Measurements from ENCODE around the gene URI1.

Gene URI1

GRCh38 chr19:29971002-29971401, 29.0 kb downstream of the URI1 start:
- in situ Hi-C loops (cut with MboI; ENCODE audit: low sequenced_read_pairs), result no loop called here

- in situ Hi-C loops (cut with MboI; ENCODE audit: low sequenced_read_pairs), result no loop called here
Measured at GRCh38 chr19:29971648-29972047, 29.6 kb downstream of the URI1 start.

- in situ Hi-C loops (cut with MboI; ENCODE audit: low sequenced_read_pairs), result no loop called here
Measured at GRCh38 chr19:29974701-29975100, 32.7 kb downstream of the URI1 start.

- in situ Hi-C loops (cut with MboI; ENCODE audit: low sequenced_read_pairs), result no loop called here
Measured at GRCh38 chr19:29976151-29976943, 34.3 kb downstream of the URI1 start.

GRCh38 chr19:29978080-29978479, 36.0 kb downstream of the URI1 start:
- in situ Hi-C loops (cut with MboI; ENCODE audit: low sequenced_read_pairs), result no loop called here

GRCh38 chr19:29983568-29983967, 41.5 kb downstream of the URI1 start:
- in situ Hi-C loops (cut with MboI; ENCODE audit: low sequenced_read_pairs), result no loop called here

GRCh38 chr19:29985196-29985595, 43.2 kb downstream of the URI1 start:
- in situ Hi-C loops (cut with MboI; ENCODE audit: low sequenced_read_pairs), result no loop called here

- in situ Hi-C loops (cut with MboI; ENCODE audit: low sequenced_read_pairs), result no loop called here
Measured at GRCh38 chr19:29988351-29988750, 46.3 kb downstream of the URI1 start.

GRCh38 chr19:29992233-29992867, 50.3 kb downstream of the URI1 start:
- in situ Hi-C loops (cut with MboI; ENCODE audit: low sequenced_read_pairs), result no loop called here

GRCh38 chr19:29999490-29999889, 57.5 kb downstream of the URI1 start:
- in situ Hi-C loops (cut with MboI; ENCODE audit: low sequenced_read_pairs), result no loop called here

GRCh38 chr19:30000862-30001261, 58.8 kb downstream of the URI1 start:
- in situ Hi-C loops (cut with MboI; ENCODE audit: low sequenced_read_pairs), result no loop called here

- in situ Hi-C loops (cut with MboI; ENCODE audit: low sequenced_read_pairs), result no loop called here
Measured at GRCh38 chr19:30001301-30001700, 59.3 kb downstream of the URI1 start.

GRCh38 chr19:30001791-30002190, 59.8 kb downstream of the URI1 start:
- in situ Hi-C loops (cut with MboI; ENCODE audit: low sequenced_read_pairs), result no loop called here

- in situ Hi-C loops (cut with MboI; ENCODE audit: low sequenced_read_pairs), result no loop called here
Measured at GRCh38 chr19:30003866-30004265, 61.8 kb downstream of the URI1 start.

GRCh38 chr19:30004403-30004802, 62.4 kb downstream of the URI1 start:
- in situ Hi-C loops (cut with MboI; ENCODE audit: low sequenced_read_pairs), result no loop called here

GRCh38 chr19:30006207-30006606, 64.2 kb downstream of the URI1 start:
- in situ Hi-C loops (cut with MboI; ENCODE audit: low sequenced_read_pairs), result no loop called here

- in situ Hi-C loops (cut with MboI; ENCODE audit: low sequenced_read_pairs), result no loop called here
Measured at GRCh38 chr19:30008169-30008568, 66.1 kb downstream of the URI1 start.

- in situ Hi-C loops (cut with MboI; ENCODE audit: low sequenced_read_pairs), result no loop called here
Measured at GRCh38 chr19:30009013-30009412, 67.0 kb downstream of the URI1 start.

GRCh38 chr19:30011051-30011578, 69.1 kb downstream of the URI1 start:
- in situ Hi-C loops (cut with MboI; ENCODE audit: low sequenced_read_pairs), result no loop called here

GRCh38 chr19:30014770-30015169, 72.7 kb downstream of the URI1 start:
- in situ Hi-C loops (cut with MboI; ENCODE audit: low sequenced_read_pairs), result no loop called here

- in situ Hi-C loops (cut with MboI; ENCODE audit: low sequenced_read_pairs), result no loop called here
Measured at GRCh38 chr19:30017172-30017571, 75.1 kb downstream of the URI1 start.

GRCh38 chr19:30020189-30020588, 78.2 kb downstream of the URI1 start:
- in situ Hi-C loops (cut with MboI; ENCODE audit: low sequenced_read_pairs), result no loop called here
